Astrocyte of the hippocampus (primary cell): Measurements from ENCODE around the gene ZNF891.

Experiments used
- DNase-seq: peaks from one replicate; pipeline ENCODE4 v3.0.0; 2011; ENCODE audit warnings: low read depth, low spot score

Gene ZNF891

DNA sequence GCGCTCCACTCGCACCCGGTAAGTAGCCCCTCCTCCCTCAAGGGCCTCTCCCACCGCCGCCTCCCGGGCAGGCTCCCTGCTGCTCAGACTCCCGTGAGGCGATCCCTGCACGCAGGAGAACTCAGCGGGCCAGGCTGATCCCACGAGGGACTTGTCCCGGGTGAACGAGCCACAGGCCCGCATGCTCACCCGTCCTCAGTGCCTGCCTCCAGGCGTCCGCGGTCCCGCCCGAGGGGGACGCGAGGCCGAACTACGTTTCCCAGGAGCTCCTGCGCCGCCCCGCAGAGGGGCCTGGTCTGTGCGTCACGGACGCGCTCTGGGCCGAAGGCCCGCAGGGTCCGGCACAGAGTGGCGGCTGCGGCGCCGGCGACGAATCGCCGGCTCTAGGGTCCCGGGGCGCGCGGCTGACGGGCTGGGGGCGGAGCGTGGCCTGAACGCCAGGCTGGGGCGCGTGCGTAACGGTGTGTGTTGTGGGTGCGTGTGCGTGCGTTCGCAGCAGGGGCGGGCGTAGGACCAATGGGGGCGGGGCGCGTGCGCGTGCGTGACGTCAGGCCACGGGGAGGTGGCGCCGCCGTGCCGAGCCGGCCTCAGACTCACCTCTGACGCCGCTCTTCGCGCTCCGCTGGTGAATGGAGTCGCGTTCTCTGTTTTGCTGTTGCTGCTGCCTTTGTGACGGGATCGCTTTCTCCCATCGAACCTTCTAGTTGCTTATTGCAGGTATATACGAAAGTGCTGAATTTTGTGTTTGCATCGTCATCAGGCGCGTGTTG, at the start of gene ZNF891, which contains the start of gene ZNF10:
TSS of gene ZNF891 (minus strand) at position 237 of the 770 bp plus-strand sequence. CDS start 8,356 bp downstream, outside the sequence.
TSS of gene ZNF10 (plus strand) at position 590 of the 770 bp plus-strand sequence. CDS start 13,866 bp downstream, outside the sequence.
- peak; percentile 99 for DNase-seq

DNA sequence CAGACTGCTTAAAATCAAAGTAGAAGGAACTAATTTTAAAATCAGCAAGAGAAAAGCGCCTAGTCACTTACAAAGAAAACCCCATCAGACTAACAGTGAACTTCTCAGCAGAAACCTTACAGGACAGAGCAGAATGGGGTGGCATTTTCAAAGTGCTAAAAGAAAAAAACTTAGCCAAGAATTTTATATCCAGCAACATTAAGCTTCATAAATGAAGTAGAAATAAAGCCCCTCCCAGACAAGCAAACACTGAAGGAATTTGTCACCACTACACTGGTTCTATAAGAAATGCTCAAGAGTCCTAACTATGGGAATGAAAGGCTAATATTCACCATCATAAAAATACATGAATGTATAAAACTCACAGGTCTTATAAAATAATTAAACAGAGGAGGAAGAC, 44.8 kb upstream of the ZNF891 start:
- DNase-seq: no peak

DNA sequence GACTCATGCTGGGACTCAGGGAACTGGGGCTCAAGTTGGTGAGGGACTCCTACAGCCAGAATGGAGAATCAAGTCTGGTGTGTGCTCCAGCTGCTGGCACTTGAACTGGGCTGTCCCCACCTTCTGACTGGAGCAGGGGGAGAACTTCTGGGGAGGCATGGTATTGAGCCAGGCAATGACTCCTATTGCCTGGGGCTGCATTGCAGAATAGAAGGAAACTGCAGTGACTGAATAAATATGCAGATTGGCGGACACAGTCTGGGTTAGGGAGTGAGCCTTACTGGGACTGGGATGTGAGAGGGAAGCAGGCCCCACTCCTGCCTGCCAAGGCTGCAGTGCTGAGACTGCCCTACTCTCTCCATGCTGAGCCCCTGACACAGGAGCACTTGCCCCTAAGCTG, 42.4 kb upstream of the ZNF891 start:
- DNase-seq: no peak

DNA sequence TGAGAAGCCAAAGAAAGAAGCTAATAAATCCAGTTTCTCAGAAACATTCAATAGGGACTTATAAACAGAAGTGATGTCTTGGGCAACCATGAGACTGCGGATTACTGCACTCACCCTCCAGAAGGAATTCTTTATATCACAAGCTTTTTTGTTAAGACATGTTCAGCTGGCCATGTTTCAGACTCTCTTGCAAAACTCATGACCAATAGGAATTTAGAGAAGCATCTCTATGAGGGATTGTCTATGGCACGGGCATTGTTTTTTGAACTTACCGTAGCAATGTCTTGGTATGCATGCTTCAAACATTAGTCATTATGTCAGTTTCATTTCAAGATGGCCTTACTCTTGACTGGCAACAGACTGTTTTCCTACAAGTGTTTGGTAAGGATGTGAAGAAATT, 35.7 kb upstream of the ZNF891 start:
- no peak for DNase-seq

DNA sequence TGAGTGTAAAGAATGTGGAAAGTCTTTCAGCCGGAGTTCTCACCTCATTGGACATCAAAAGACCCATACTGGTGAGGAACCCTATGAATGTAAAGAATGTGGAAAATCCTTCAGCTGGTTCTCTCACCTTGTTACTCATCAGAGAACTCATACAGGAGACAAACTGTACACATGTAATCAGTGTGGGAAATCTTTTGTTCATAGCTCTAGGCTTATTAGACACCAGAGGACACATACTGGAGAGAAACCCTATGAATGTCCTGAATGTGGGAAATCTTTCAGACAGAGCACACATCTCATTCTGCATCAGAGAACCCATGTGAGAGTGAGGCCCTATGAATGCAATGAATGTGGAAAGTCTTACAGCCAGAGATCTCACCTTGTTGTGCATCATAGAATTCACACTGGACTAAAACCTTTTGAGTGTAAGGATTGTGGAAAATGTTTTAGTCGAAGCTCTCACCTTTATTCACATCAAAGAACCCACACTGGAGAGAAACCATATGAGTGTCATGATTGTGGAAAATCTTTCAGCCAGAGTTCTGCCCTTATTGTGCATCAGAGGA, 26.1 kb upstream of the ZNF891 start:
- no peak for DNase-seq

DNA sequence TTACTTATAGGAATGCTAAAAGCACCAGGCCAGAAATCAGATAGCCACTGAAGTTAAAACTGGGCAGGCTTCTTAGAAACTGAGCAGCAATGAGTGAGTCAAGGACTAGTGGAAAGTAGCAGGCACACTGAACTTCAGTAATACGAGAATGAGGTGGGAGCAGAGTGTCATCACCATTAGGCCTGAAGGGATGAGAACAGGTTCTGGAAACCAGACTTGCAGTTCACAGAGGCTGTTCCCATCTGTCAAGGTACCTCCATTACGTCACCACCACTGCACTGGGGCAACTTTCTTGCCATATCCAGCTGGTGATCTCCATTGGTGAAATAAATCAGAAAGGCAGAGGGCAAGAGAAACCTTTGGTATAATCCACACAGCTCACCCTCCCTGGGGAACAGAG, 15.9 kb upstream of the ZNF891 start:
- no peak for DNase-seq

DNA sequence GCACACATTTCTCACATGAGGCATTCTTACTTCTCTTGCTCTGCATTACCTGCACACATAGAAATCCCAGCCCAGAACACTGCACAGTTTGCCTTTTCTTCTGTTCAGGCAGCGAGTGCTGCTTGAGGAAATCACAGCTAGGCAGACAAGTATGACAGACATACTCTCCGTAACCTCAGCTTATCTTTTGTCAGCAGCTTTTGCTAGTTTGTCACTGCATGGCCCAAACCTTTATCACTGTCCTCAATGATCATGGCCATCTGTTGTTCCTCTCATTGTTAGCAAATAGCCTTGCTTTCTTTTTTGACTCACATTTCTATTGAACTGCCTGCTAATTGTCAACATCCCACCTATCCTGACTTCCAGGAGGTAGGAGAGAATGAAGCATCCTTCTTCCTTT, 5.7 kb upstream of the ZNF891 start:
- DNase-seq: no peak

DNA sequence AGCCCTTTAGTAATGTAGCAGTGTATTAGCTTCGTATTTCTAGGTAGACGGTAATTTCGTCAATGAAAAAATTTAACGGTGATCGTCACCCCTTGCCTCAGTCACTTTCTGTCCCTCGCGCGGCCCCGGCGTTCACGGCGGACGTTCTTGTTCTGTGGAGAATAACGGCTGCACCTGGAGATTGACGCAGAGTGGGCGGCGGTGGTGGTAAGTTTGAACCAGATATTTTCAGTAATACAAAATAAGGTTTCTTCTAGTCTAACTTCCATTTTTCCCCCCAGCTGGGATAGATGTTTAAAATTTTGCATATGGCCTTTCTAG, 694 bp upstream of the ZNF891 start:
- no peak for DNase-seq

DNA sequence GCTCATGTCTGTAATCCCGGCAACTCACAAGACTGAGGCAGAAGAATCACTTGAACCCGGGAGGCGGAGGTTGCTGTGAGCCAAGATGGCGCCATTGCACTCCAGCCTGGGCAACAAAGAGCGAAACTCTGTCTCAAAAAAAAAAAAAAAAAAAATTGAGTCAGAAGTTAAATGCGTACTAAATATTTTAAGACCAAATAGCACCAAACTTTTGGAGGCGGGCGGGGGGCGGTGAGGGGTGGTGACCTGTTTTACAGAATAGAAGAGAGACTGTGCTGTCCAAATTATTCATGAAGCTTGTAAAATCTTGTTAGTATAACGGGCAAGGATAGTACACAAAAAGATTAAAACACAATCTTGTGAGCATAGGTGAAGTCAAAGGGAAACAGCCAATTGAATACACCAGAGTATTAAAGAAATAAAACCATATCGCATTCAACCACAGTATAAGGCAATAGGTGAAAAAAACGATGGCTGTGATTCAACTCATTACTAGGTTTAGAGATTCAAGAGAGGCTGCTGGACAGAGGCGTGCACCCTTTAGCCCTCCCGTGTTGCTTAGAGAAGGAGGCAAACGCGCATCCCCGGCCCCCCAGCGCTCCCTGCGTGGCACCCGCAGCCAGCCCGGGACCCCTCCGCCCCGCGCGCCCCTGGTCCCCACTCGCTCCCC, 571 bp downstream of the ZNF891 start:
- DNase-seq: no peak

DNA sequence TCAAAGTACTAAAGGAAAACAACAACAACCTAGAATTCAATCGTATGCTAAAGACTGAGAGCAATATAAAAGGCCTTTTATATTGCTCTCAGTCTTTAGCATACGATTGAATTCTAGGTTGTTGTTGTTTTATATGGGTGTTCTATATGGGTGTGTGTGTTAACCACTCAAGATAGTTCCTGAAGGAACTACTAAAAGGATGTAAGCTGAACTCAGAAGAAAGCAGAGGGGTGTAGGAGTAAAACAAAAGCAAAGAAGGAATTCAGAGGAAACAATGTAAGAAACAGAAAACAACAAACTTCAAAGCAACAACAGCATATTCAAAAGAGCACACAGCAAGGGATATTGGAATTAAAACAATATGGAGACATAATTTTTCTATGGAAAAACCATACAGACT, 5.4 kb downstream of the ZNF891 start:
- no peak for DNase-seq

DNA sequence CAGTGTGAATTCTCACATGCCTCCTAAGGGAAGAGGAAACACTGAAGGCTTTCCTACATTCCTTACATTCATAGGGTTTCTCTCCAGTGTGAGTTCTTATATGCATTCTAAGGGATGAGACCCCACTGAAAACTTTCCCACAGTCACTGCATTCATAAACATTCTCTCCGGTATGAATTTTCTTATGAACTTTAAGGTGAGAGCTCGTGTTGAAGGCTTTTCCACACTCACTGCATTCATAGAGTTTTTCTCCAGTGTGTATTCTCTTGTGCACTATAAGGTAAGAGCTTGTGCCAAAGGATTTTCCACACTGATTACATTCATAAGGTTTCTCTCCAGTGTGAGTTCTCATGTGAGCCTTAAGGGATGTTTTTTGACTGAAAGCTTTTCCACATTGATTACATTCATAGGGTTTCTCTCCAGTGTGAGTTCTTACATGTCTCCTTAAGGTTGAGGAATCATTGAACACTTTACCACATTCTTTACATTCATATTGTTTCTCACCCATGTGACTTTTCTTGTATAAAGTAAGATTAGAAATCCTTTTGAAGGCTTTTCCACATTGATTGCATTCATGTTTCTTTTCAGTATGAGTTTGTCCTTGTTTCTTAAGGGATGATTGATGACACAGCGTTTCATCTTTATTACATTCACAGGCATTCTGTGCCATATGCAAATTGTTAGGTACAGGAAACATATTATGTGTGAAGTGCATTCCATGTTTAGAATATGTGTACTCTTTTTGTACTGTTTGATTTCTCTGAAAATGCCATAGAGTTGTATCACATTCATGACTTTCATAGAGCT, 9.5 kb downstream of the ZNF891 start:
- no peak for DNase-seq

DNA sequence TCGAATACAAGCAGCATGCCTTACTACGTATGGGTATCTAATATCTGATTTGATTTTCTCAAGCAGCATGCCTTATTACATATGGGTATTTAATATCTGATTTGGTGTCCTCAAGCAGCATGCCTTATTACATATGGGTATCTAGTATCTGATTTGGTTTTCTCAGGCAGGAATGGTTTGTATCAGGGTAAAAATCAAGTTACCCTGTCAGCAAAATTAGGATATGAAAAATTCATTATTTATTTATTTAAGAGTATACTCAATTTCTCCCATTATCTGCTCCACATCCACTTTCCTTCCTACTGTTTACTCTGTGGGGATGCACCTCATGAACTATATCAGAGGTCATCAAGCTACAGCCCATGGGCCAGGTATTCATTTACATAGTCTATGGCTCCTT, 21.9 kb downstream of the ZNF891 start:
- DNase-seq: no peak

DNA sequence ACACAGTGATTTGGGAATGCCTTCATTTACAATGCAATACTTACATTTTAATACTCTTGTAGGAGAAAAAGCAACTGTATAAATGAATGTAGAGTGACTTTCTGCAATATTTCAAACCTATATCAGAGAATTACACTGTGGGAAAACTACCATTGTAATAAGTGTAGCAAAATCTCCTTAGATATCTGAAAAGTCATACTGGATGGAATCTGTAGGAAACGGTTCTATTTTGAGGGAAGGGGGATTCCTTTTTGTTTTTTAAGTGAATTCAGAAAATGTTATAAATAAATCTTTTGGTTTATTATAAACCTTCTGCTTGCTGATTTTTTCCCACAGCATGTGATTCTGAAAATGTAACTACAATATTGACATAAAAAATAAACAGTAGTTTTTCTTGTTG, 23.0 kb downstream of the ZNF891 start:
- DNase-seq: no peak

DNA sequence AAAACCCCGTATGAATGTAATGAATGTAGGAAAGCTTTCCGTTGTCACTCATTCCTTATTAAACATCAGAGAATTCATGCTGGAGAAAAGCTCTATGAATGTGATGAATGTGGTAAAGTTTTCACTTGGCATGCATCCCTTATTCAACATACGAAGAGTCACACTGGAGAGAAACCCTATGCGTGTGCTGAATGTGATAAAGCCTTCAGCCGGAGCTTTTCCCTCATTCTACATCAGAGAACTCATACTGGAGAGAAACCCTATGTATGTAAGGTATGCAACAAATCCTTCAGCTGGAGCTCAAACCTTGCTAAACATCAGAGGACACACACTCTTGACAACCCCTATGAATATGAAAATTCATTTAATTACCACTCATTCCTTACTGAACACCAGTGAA, 23.8 kb downstream of the ZNF891 start:
- peak; percentile 7 for DNase-seq

DNA sequence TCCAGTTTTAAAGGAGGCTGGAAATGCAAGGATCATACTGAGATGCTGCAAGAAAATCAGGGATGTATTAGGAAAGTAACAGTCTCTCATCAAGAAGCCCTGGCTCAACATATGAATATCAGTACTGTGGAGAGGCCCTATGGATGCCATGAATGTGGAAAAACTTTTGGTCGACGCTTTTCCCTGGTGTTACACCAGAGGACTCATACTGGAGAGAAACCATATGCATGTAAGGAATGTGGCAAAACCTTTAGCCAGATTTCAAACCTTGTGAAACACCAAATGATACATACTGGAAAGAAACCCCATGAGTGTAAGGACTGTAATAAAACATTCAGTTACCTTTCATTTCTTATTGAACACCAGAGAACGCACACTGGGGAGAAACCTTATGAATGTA, 24.5 kb downstream of the ZNF891 start:
- DNase-seq: peak; percentile 5

DNA sequence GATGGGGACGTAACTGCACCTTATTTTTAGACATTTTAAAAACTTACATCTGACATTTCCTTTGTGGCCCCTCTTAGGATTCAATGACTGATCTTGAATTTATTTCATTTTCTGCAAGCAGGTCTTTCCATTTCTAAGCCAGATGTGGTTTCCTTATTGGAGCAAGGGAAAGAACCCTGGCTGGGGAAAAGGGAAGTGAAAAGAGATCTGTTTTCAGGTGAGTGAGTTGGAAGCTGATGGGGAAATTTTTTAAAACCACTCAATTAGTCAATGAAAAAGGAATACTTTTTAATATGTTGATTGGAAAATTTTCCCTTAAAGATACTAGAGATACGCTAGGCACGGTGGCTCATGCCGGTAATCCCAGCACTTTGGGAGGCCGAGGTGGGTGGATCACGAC, 46.7 kb downstream of the ZNF891 start:
- no peak for DNase-seq

DNA sequence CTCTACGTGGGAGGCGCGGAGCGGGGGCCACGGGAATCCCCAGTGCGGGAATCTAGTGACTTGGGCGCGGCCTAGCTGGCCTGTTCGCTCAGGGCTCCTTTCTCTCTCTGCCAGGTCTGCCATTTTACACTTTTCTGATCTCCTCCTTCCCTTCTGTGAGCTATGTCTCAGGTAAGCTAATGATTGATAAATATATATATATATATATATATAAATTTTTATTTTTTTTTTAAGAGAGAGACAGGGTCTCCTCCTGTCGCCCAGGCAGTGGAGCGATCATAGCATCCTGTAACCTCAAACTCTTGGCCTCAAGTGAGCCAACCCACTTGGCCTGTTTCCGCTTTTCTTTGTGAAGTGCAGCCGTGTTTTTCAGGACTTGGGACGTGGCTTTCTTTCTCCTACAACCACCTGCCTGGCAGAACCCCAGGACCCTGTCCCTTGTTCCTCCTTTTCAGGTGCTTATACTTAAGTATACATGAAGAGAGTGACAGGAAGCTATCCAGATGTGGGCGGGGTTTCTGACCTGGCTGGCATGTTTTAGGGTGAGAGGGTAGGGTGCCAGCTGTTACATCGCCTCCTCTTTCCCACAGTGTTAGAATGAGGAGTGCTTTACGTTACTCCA, 48.8 kb downstream of the ZNF891 start:
- DNase-seq: peak; percentile 19

DNA sequence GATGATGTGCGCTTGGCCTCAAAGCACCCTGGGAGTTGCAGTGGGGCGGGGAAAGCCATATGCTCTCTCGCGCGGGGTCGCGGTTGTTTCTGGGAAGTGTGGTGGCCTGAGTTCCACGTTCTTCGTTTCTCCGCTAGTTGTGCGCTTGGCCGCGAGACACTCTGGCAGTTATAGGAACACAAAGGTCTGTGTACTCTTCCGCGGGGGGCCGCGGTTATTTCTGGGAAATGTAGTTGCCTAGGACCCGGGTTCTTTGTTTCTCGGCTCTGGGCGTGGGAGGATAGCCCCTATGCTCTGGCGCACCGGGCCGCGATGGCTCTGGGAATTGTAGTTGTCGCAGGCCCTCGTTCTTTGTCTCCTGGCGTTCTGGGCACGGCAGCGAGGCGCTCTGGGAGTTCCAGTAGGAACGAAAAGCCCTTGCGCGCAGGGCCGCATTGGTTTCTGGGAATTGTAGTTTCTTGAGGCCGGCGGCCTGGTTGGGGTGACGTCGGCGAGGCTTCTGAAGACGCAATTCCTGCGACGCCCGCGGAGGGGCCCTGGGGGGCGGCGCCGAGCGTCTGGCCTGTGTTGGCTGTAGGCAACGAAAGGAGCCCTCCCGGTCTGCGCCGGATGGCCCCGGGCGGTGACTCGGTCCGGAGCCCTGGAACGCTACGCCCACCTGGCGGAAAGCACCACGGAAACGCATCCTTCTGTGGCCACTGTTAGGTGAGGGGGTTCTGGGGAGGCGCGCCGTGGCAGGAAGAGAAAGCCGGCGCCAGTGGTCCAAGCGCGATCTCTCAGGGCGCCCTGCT, 49.5 kb downstream of the ZNF891 start, which contains the start of gene ZNF140:
TSS of gene ZNF140 (plus strand) at position 556 of the 791 bp plus-strand sequence. CDS start 398 bp downstream, outside the sequence.
- DNase-seq: peak; percentile 99

DNA sequence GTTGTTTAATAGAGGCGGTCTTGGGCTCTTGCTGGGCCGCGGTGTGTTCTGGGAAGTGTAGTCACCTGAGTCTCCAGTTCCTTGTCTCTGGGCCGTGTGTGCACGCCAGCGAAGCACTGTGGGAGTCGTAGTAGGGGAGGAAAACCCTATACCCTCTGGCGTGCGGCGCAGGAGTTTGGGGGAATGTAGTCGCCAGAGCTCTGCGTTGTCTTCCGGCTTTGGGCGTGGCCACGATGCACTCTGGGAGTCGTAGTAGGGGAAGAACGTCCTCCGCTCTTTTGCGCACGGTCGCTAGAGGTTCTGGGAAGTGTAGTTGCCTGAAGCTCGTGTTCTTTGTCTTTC, 50.1 kb downstream of the ZNF891 start:
- peak; percentile 100 for DNase-seq

DNA sequence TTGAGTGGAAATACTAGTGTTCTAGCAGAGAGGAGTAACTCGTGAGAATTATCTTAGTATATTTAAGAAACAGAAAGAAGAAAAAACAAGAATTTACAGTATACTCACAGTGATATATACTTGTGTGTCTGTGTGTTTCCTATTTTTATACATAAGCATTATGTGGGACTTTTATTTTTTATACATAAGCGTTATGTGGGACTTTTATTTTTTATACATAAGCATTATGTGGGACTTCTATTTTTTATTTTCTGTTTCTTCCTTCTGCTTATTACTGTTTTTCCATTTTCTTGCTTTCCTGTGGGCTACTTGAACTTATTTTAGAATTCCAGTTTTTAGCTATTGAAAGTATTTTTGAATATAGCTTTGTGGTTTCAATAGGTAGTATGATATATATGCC, 56.2 kb downstream of the ZNF891 start:
- no peak for DNase-seq

DNA sequence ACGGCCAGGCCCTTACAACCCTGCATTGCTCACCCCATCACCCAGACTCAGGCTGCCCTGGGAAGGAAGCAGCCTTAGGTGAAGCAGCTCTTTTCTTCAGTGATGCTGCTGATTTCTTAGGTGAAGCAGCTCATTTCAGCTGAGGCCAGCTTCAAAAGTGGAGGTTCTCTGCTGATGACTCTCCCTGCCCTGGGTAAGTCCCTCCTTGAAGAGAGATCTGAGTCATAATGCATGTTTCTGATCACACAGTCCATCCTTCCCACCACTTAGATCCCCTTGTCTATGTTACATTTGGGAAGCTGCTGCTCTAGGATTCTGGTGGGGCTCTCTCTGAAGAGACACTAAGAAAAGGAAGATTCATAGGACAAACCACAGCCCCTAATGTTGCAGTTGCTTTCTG, 66.5 kb downstream of the ZNF891 start:
- no peak for DNase-seq
